Neural cell (in vitro differentiated cells): ENCODE data around the gene APBA3. TPM values are rescaled to one million over a fixed set of nuclear protein-coding genes. Genes with fewer than 3 reads are reported as not detected.

Source experiments
- H2AFZ ChIP-seq: fragments of 200-600, 300-800 bp; sonication (generic), shearing (Covaris generic); 2 replicates; pipeline ENCODE4 v1.6.0; 2014; ENCODE audit warnings: low read depth, mild to moderate bottlenecking, antibody characterized with exemption, low read length, moderate library complexity
- H3F3A ChIP-seq: fragments of 200-600 bp; shearing (Covaris generic); 2 replicates; pipeline ENCODE4 v1.6.1; 2016; ENCODE audit warnings: mild to moderate bottlenecking, moderate library complexity, mixed read lengths, antibody characterized with exemption, low read length; ENCODE audit not compliant: insufficient read depth, poor library complexity, severe bottlenecking
- H3K27ac ChIP-seq: fragments of 200-600, 300-800 bp; sonication (generic), shearing (Covaris generic); 2 replicates; pipeline ENCODE4 v1.5.1; 2014; ENCODE audit warnings: mild to moderate bottlenecking, low read length, moderate library complexity
- H3K27me3 ChIP-seq: fragments of 300-800, 200-600 bp; sonication (generic), shearing (Covaris generic); 2 replicates; pipeline ENCODE4 v1.6.0; 2014; ENCODE audit warnings: mild to moderate bottlenecking, low read depth, low read length, moderate library complexity; ENCODE audit not compliant: insufficient read depth
- H3K36me3 ChIP-seq: fragments of 300-800, 200-600 bp; sonication (generic), shearing (Covaris generic); 2 replicates; pipeline ENCODE4 v1.5.1; 2014; ENCODE audit warnings: mild to moderate bottlenecking, antibody characterized with exemption, low read length, moderate library complexity; ENCODE audit not compliant: insufficient read depth
- H3K4me2 ChIP-seq: fragments of 300-800, 200-600 bp; sonication (generic), shearing (Covaris generic); 2 replicates; pipeline ENCODE4 v1.6.0; 2014; ENCODE audit warnings: mild to moderate bottlenecking, low read length
- H3K4me3 ChIP-seq: fragments of 300-800, 200-600 bp; sonication (generic), shearing (Covaris generic); 2 replicates; pipeline ENCODE4 v1.5.1; 2014; ENCODE audit warnings: mild to moderate bottlenecking, low read length, moderate library complexity
- H3K79me2 ChIP-seq: fragments of 200-600 bp; shearing (Covaris generic); replicated peaks from 2 replicates; pipeline ENCODE4 v1.6.0; 2014; ENCODE audit warnings: mild to moderate bottlenecking, low read length, moderate library complexity; ENCODE audit not compliant: insufficient read depth
- H3K9ac ChIP-seq: fragments of 300-800, 200-600 bp; sonication (generic), shearing (Covaris generic); 2 replicates; pipeline ENCODE4 v1.6.1; 2016; ENCODE audit warnings: mild to moderate bottlenecking, low read length, mixed read lengths
- H3K9me2 ChIP-seq: fragments of 200-600 bp; shearing (Covaris generic); 2 replicates; pipeline ENCODE4 v1.6.1; 2016; ENCODE audit warnings: mild to moderate bottlenecking, low read length, mixed read lengths; ENCODE audit not compliant: insufficient read depth
- H3K9me3 ChIP-seq: fragments of 200-600, 300-800 bp; sonication (generic), shearing (Covaris generic); 2 replicates; pipeline ENCODE4 v1.6.1; 2016; ENCODE audit warnings: mild to moderate bottlenecking, mixed run types, low read length, moderate library complexity, mixed read lengths
- H4K20me1 ChIP-seq: fragments of 200-600 bp; shearing (Covaris generic); 2 replicates; pipeline ENCODE4 v1.6.1; 2016; ENCODE audit warnings: mild to moderate bottlenecking, mixed run types; ENCODE audit not compliant: insufficient read depth
- EP300 ChIP-seq: fragments of 450-650 bp; conservative IDR thresholded peaks from 2 replicates; pipeline ENCODE4 v1.6.1; 2014; ENCODE audit warnings: antibody characterized with exemption, mild to moderate bottlenecking, moderate library complexity; ENCODE audit not compliant: poor library complexity, severe bottlenecking
- EZH2 ChIP-seq: fragments of 200-600, 300-800 bp; shearing (Covaris generic), sonication (generic); IDR thresholded peaks from 2 replicates; pipeline ENCODE4 v1.6.1; 2014; ENCODE audit warnings: antibody characterized with exemption, low read length, borderline replicate concordance, mild to moderate bottlenecking; ENCODE audit not compliant: insufficient read depth, poor library complexity, severe bottlenecking
- MXI1 ChIP-seq: fragments of 450-650 bp; conservative IDR thresholded peaks from 2 replicates; pipeline ENCODE4 v1.6.1; 2014; ENCODE audit warnings: antibody characterized with exemption, mild to moderate bottlenecking; ENCODE audit not compliant: poor library complexity, severe bottlenecking
- POLR2AphosphoS5 ChIP-seq: IDR thresholded peaks from 2 replicates; pipeline ENCODE4 v1.6.1; 2012
- RAD21 ChIP-seq: fragments of 450-650 bp; conservative IDR thresholded peaks from 2 replicates; pipeline ENCODE4 v1.6.1; 2014; ENCODE audit warnings: antibody characterized with exemption, mild to moderate bottlenecking, moderate library complexity
- SMC3 ChIP-seq: fragments of 450-650 bp; conservative IDR thresholded peaks from 2 replicates; pipeline ENCODE4 v1.6.1; 2014; ENCODE audit warnings: antibody characterized with exemption, mild to moderate bottlenecking, moderate library complexity; ENCODE audit not compliant: poor library complexity
- TAF1 ChIP-seq: IDR thresholded peaks from 2 replicates; pipeline ENCODE4 v1.6.1; 2012; ENCODE audit warnings: low read depth
- polyA plus RNA-seq: library from polyadenylated mRNA; depleted of rRNA; stranded (reverse); fragments of >200 nt; gene quantifications from 2 replicates; pipeline ENCODE4 v1.2.3, GENCODE V29; 2014
- TF ChIP-seq, protein P1 (sequence below): IDR thresholded peaks from 2 replicates; pipeline ENCODE4 v1.6.1; 2012; ENCODE audit warnings: borderline replicate concordance
- TF ChIP-seq, protein P2 (sequence below): fragments of 450-650 bp; IDR thresholded peaks from 2 replicates; pipeline ENCODE4 v1.5.1; 2014; ENCODE audit warnings: antibody characterized with exemption, mild to moderate bottlenecking, moderate library complexity; ENCODE audit not compliant: poor library complexity, severe bottlenecking

The APBA3 gene
- polyA plus RNA-seq, 1 donor from 2014 or later: 37.1 TPM

DNA sequence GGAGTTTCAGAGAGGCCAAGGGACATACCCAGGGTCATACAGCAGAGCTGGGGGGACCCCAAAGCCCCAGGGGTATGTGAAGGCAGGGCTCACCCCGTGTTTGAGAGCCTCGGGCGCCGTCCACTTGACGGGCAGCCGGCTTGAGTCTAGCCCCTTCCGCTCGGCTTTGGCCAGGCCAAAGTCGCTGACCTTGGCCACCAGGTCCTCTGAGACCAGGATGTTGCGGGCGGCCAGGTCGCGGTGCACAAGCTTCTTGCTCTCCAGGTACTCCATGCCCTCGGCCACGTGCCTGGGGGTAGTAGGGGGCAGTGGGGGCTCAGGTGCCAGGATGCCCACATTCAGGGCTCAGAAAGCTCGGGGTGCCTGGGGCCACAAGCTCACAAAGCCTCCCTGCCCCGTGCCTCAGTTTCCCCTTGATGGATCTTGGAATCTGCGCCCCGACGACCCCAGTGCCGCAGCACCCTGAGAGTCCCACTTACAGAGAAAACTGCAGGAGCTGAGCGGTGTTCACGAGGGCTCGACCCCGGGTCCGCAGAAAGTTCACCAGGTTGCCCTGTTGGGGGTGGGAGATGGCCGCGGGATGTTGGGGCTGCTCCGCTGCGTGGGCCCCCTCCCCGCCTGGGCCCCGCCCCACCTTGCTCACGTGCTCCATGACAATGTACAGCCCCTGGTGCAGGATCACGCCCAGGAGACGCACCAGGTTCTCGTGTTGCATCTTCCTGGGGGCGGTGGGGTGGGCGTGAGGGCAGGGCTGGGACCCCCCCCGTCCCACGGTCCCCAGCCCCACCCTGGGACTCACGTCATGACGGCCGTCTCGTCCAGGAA lies 17.6 kb upstream of the APBA3 start:
- no peak overlapping the region for H3K4me3 ChIP-seq
- no peak overlapping the region for H3K4me2 ChIP-seq
- peaks cover 4% of the 10 kb centered on the region for H3K27me3 ChIP-seq
- TF ChIP-seq SMC3: no peak
- no peaks in the 10 kb centered on the region for H3K36me3 ChIP-seq
- no peak overlapping the region for H2AFZ ChIP-seq
- H3K9me3 ChIP-seq: peaks cover 5% of the 10 kb centered on the region
- H4K20me1 ChIP-seq: no peaks in the 10 kb centered on the region
- H3K9ac ChIP-seq: no peak overlapping the region
- no peaks in the 10 kb centered on the region for H3F3A ChIP-seq
- H3K9me2 ChIP-seq: no peaks in the 10 kb centered on the region
- no peak overlapping the region for H3K27ac ChIP-seq
- H3K79me2 ChIP-seq: no peaks in the 10 kb centered on the region

DNA sequence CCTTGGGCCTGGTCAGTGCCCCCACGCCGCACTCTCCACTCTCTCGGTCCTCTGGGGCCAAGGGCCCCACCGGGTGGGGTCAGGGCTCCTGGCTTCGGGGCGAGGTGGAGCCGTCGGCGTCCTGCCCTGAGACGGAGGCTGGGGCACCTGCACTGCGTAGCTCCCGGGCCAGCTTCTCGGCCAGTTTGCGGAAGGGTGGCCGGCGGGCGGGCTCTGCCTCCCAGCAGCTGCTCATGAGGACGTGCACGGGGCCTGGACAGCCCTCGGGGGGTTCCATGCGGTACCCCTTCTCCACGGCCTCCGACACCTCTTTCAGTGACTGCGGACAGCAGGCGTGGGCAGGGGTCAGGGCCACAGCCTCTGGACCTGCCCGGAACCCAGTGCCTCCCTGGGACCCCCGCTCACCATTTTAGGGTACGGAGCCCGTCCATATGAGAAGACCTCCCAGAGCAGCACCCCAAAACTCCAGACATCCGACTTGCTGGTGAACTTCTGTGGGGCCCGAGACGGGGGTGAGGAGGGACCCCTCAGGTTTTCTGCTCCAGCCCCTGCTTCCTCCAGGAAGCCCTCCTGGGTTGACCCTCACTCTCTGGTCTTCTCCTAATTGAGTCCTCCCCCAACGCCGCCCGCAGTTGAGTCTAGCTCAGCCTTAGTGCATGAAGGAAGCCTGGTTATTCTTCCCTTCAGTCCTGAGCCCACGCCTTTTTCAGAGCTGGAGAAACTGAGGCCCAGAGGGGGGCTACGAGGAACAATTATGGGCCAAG lies 16.8 kb upstream of the APBA3 start:
- Histone ChIP-seq H3K9ac (no peak overlapping the region), H4K20me1 (no peaks in the 10 kb centered on the region), H2AFZ (no peak overlapping the region), H3K79me2 (no peaks in the 10 kb centered on the region), H3K9me3 (peaks cover 5% of the 10 kb centered on the region), H3K27me3 (no peaks in the 10 kb centered on the region), H3K4me2 (no peak overlapping the region), H3K36me3 (no peaks in the 10 kb centered on the region), H3K27ac (no peak overlapping the region), H3F3A (no peaks in the 10 kb centered on the region), H3K9me2 (no peaks in the 10 kb centered on the region), H3K4me3 (no peak overlapping the region)
- no peak for TF ChIP-seq TAF1
- no peak for TF ChIP-seq MXI1
- TF ChIP-seq, protein P1, sequence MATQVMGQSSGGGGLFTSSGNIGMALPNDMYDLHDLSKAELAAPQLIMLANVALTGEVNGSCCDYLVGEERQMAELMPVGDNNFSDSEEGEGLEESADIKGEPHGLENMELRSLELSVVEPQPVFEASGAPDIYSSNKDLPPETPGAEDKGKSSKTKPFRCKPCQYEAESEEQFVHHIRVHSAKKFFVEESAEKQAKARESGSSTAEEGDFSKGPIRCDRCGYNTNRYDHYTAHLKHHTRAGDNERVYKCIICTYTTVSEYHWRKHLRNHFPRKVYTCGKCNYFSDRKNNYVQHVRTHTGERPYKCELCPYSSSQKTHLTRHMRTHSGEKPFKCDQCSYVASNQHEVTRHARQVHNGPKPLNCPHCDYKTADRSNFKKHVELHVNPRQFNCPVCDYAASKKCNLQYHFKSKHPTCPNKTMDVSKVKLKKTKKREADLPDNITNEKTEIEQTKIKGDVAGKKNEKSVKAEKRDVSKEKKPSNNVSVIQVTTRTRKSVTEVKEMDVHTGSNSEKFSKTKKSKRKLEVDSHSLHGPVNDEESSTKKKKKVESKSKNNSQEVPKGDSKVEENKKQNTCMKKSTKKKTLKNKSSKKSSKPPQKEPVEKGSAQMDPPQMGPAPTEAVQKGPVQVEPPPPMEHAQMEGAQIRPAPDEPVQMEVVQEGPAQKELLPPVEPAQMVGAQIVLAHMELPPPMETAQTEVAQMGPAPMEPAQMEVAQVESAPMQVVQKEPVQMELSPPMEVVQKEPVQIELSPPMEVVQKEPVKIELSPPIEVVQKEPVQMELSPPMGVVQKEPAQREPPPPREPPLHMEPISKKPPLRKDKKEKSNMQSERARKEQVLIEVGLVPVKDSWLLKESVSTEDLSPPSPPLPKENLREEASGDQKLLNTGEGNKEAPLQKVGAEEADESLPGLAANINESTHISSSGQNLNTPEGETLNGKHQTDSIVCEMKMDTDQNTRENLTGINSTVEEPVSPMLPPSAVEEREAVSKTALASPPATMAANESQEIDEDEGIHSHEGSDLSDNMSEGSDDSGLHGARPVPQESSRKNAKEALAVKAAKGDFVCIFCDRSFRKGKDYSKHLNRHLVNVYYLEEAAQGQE: no peak
- TF ChIP-seq RAD21: no peak
- TF ChIP-seq, protein P2, sequence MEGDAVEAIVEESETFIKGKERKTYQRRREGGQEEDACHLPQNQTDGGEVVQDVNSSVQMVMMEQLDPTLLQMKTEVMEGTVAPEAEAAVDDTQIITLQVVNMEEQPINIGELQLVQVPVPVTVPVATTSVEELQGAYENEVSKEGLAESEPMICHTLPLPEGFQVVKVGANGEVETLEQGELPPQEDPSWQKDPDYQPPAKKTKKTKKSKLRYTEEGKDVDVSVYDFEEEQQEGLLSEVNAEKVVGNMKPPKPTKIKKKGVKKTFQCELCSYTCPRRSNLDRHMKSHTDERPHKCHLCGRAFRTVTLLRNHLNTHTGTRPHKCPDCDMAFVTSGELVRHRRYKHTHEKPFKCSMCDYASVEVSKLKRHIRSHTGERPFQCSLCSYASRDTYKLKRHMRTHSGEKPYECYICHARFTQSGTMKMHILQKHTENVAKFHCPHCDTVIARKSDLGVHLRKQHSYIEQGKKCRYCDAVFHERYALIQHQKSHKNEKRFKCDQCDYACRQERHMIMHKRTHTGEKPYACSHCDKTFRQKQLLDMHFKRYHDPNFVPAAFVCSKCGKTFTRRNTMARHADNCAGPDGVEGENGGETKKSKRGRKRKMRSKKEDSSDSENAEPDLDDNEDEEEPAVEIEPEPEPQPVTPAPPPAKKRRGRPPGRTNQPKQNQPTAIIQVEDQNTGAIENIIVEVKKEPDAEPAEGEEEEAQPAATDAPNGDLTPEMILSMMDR: no peak
- no peak for TF ChIP-seq EZH2
- no peak for TF ChIP-seq POLR2AphosphoS5
- TF ChIP-seq EP300: no peak
- TF ChIP-seq SMC3: no peak
